ENCODE data around the gene ULK3.
A peak's percentile ranks its signal among the peaks of the same experiment; 100 is the strongest.
"Not testable (repeated sequence)": the region's sequence is repeated elsewhere in the genome, so short reads cannot be mapped to it uniquely, and the experiment has no call there.

Gene ULK3, protein sequence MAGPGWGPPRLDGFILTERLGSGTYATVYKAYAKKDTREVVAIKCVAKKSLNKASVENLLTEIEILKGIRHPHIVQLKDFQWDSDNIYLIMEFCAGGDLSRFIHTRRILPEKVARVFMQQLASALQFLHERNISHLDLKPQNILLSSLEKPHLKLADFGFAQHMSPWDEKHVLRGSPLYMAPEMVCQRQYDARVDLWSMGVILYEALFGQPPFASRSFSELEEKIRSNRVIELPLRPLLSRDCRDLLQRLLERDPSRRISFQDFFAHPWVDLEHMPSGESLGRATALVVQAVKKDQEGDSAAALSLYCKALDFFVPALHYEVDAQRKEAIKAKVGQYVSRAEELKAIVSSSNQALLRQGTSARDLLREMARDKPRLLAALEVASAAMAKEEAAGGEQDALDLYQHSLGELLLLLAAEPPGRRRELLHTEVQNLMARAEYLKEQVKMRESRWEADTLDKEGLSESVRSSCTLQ

DNA sequence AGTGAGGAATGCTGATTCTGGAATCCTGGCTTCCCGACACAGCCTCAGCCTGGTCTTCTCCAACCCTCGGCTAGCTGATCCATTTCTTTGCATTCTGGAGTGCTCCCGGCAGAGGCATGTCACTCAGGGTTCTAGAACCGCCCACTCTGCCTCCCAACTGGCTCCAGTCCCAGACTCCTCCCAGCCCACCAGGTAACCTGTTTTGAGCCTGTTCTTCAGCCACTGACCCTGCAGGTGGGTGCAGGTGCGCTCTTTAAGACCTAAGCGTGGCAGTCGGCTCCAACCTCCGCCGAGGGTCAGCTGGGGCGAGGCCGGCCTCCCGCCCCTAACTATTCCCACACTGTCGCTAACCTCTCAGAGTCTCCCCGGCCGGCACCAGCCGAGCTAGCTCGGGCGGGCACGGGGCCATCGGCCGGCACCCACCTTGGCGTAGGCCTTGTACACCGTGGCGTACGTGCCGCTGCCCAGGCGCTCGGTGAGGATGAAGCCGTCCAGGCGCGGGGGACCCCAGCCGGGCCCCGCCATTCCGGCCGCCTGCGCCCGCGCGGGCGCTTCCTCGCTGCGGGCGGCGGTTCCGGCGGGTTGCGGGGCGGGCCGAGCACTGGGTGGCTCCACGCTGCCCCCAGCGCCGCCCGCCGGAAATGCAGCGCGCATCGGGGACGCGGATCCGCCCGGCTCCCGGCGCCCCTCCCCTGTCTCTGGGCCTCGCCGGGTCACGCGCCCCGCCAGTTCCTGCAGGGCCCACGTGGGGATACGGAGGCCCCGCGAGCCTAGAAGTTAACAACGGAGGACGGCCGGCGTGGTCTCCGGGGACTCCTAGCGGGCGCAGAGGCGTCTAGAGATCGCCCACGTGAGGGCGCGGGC is at the start of gene ULK3:
TSS of gene ULK3 (minus strand) at position 576 of the 864 bp plus-strand sequence. CDS start at position 525, 51 bp downstream.
- peak; percentile 91 to 92 for DNase-seq

DNA sequence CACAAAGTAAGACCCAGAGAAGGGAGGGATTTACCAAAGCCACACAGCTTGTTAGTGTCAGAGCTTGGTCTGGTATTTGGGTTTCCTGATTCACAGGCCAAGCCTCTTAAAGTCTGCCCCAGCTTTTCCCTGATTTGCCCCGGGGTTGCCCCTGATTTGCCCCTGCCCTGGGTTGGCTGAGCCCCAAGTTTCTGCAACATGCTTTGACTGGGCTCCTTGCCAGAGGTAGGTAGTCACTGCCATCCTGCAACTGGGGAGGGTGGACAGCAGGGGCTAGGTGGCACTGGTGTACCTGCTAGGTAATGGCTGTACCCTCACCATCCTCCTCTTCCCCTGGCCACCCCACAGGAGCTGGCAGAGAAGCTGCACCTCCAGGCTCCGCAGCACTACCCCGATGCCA is 49.4 kb upstream of the ULK3 start:
- DNase-seq: no peak

DNA sequence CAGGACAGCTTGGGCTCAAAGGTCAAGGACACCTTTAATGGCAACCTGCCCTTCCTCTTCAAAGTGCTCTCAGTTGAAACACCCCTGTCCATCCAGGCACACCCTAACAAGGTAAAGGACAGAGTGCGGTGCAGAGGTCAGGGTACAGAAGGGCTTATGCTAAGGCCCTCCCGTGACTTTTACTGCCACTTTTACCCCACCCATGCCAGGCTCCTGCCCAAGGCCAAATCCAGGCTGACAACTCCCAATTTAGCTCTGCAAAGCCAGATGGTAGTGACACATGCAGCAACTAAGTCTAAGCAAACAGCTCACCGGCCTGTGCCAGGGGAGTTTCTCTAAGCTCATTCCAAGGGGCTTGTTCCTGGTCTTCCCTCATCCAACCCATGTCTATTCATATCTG is 48.5 kb upstream of the ULK3 start:
- DNase-seq: no peak

DNA sequence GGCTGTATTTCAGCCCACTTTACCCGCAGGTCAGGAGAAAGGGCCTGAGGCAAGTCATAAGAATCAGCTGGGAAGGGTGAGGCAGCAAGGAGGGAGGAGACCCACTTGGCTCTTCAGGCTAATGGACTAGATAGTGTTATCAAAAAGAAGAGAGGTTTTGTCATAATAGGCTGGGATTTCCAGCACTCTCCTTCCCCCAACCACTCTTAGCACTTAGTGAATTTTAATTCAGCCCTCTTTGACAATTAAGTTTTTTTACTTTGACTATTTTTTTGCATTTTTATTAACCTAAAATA is 47.7 kb upstream of the ULK3 start:
- DNase-seq: no peak

DNA sequence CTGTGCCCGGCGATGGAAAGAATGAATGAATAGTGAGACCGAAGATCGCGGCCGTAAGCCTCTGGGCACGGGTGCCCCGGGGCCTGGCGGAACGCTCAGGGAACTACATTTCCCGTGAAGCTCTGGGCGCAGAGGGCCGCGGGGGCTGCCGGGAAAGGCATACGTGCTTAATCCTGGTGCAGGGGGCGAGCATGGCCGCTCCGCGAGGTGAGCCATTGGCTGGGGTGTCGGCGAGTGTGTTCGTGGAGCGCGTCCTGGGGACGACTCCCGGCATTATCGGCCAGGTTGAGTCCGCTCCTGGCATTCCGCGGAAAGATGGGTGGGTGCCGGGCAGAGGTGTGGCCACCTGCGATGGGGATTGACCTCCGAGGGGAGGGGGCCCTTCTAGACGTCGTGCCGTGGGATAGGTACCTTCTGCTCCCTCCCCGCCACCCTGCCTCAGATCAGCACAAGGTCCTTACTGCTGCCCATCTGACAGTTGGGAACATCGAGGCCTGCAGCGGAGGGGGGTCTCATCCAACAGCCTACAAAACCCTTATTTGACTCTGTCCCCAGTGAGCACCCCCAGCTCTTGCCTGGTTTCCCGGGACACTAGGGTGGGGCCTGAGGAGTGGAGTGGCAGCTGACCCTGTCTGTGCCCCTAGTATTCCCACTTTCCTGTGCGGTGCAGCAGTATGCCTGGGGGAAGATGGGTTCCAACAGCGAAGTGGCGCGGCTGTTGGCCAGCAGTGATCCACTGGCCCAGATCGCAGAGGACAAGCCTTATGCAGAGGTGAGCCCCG is 47.1 kb upstream of the ULK3 start, which contains the start of gene MPI:
TSS of gene MPI (plus strand) at position 160 of the 782 bp plus-strand sequence. CDS start at position 192, 32 bp downstream.
- DNase-seq: peak; percentile 84 to 87

DNA sequence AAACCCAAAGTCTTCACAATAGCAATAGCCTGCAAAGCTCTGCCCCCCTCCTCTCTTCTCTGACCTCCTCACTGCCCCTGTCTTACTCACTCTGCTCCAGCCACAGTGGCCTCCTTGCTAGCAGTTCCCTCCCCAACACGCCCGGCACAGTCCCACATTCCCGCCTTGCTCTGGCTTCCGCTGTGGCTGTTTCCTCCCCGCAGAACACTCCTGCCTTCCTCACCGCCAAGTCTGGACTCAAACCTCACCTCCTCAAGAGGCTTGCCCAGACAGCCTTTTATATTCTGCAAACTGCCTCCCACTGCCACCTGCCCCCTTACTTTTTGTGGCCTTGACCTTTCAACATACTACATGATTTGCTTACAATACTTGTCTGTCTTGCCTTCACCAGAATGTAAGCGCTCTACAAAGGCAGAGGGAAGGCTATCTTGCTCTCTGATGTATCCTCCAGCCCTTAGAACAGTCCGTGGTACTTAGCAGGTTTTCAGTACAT is 46.5 kb upstream of the ULK3 start:
- DNase-seq: no peak

DNA sequence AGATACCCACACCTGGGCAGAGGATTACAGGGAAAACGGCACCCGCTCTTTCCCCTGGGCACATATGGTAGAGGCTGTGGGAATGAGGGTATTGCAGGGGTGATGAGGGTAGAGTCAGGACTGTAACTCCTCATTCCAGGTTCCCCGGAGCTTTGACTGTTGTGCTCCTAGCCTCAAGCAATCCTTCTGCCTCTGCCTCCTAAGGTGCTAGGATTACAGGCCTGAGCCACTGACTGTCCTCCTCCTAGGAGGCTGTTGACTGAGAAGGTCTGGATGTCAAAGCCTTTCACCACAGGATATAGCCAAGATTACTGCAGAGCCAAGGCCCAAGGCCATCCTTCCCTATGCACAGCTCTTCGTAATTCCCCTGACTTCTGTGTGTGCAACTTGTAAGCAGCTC is 45.8 kb upstream of the ULK3 start:
- DNase-seq: no peak

DNA sequence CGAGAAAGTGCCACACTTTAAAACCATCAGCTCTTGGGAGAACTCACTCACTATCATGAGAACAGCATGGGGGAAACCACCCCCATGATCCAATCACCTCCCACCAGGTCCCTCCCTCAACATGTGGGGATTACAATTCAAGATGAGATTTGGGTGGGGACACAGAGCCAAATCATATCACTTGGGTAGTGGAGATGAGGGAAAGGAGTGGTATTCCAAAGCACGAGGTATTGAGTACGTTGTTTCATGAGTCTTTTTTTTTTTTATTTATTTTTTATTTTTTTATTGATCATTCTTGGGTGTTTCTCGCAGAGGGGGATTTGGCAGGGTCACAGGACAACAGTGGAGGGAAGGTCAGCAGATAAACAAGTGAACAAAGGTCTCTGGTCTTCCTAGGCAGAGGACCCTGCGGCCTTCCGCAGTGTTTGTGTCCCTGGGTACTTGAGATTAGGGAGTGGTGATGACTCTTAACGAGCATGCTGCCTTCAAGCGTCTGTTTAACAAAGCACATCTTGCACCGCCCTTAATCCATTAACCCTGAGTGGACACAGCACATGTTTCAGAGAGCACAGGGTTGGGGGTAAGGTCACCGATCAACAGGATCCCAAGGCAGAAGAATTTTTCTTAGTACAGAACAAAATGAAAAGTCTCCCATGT is 44.7 kb upstream of the ULK3 start:
- DNase-seq: not testable (repeated sequence)

DNA sequence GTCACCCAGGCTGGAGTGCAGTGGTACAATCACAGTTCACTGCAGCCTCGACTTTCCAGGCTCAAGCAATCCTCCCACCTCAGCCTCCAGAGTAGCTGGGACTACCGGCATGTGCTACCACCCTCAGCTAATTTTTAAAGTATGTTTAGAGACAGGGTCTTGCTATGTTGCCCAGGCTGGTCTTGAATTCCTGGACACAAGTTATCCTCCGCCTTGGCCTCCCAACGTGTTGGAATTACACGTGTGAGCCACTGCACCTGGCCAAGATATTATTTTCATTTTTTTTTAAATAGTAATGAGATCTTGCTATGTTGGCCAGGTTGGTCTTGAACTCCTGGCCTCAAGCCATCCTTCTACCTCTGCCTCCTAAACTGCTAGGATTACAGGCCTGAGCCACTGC is 42.5 kb upstream of the ULK3 start:
- DNase-seq: no peak

DNA sequence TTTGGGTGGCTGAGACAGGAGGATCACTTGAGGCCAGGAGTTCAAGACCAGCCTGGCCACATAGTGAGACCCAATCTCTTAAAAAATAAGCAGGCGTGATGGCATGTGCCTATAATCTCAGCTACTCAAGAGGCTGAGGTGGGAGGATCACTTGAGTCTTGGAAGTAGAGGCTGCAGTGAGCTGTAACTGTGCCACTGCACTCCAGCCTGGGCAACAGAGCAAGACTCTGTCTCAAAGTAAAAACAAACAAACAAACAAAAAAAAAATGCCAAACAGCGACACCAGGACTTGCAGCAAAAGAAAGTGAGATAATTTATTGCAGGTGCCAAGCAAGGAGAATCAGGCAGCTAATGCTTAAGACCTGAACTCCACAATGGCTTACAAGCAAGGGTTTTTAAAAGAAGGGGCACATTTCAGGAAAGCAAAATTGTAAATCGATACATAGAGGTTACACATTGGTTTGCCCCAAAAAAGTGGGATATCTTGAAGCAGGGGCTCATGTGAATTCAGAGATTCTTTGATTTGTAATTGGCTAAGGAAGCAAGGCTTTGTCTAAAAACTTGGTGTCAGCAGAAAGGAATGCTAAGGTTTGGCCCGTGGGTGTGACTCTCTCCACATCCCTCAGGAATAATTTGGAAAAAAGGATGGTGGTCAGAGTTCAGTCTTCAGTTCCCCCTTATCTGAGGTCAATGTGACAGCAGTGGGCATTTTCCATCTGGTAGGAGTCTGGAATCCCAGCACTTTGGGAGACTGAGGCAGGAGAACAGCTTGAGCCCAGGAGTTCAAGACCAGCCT is 41.7 kb upstream of the ULK3 start:
- no peak for DNase-seq

DNA sequence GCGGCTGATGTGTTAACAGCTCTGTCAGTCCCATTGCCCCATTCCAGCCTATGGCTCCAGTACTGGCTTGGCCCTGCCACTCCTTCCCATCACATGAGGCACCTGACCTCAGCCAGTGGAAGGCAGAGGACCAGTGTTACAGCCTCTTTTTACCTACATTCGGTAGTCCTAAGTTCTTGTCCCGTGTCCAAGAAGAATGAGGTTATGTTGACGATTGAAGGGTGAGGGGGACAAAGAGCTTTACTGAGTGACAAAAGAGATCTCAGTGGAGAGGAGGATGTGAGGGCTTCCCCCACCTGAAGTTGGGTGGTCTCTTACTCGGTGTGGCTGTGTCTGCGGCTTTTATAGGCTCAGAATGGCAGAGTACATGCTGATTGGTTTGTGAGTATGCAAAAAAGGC is 39.6 kb upstream of the ULK3 start:
- no peak for DNase-seq

DNA sequence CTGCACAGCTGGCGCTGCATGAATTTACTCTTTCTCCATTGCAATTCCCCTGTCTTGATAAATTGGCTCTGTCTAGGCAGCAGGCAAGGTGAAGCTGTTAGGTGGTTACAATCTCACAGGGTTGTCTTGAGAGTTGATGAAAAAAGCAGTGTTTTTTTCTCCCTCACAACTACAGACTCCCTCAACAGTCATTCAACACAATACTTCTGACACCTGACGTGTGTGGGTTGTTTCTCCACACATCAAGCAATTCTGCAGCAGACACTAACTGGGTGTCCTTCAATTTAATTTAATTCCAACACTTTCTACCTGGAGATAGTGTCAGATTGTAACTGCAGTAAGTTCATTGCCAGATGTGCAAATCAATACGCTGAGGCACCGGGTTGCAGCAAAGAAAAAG is 35.3 kb upstream of the ULK3 start:
- DNase-seq: no peak

DNA sequence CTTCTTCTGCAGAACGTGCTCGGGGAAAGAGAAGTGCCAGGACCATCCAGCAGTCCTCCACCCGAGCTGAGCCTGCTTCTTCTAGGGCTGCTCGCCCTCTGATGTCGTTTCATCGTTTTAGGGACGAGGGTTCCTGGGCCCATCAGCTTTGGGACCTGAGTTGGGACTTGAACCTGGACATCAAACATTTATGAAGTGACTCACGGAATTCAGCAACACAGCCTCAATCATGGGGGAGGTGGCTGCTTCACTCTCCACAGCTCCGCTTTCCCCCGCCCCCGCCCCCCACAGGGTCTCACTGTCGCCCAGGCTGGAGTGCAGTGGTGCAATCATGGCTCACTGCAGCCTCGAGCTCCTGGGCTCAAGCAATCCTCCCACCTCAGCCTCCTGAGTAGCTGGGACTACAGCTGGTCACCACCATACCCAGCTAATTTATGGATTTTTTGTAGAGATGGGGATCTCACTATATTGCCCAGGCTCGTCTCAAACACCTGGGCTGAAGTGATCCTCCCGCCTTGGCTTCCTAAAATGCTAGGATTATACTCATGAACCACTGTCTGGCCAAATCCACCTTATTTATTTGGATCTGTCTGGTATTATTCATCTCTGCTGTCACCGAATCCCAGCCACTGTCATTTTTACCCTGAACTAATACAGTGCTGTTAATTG is 30.9 kb upstream of the ULK3 start:
- DNase-seq: peak in 1 of 2 donors; percentile 20

DNA sequence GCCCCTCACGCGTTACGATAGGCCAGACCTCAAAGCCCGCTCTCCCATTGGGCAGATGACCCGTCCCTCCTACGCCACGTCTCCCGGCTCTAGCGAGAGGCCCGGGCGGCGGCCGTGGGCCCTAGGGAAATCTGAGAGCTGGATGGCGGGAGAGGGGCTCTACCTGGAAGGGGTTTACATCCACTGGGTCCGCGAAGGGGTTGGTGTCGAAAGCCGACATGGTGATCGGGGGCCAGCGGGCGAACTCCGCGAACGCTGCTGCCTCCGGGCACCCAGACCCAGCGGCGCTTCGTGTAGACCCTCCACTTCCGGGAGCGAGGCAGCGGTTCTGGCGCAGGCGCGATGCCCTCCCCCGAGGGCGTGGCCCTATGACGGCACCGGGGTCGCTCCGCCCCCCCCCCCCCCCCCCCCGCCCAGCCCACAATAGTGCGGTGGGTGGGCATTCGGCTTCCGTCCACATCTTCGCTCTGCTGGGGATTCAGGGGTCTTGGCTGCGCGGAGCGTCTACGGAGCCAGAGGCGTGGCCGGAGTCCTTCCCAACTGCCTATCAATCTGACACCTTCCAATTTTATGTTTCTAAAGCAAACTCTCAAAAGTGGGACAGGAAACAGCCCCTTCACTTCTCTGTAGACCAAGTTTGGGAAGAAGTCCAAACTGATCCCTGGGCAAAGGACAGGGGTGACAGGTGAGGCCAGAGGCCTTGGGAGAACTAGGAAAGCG is 30.2 kb upstream of the ULK3 start, which contains the start of gene SCAMP2:
TSS of gene SCAMP2 (minus strand) at position 330 of the 720 bp plus-strand sequence. CDS start at position 220, 110 bp downstream.
- DNase-seq: peak; percentile 92 to 93

DNA sequence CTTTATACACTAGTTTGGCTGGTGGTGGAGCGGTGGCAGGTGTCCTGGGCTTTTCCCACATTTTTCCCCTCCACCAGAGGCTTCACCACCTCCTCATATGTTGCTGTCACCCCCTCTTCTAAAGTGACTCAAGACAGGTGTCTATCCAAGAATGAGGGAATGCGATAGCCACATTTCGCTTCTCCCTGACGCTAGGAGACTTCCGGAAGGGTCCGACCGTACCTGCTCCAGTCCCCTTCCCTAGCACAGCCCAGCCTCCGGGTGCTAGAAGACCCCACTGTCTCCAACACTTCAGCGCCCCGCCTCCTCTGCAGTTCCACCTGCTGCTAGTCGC is 29.7 kb upstream of the ULK3 start:
- no peak for DNase-seq

DNA sequence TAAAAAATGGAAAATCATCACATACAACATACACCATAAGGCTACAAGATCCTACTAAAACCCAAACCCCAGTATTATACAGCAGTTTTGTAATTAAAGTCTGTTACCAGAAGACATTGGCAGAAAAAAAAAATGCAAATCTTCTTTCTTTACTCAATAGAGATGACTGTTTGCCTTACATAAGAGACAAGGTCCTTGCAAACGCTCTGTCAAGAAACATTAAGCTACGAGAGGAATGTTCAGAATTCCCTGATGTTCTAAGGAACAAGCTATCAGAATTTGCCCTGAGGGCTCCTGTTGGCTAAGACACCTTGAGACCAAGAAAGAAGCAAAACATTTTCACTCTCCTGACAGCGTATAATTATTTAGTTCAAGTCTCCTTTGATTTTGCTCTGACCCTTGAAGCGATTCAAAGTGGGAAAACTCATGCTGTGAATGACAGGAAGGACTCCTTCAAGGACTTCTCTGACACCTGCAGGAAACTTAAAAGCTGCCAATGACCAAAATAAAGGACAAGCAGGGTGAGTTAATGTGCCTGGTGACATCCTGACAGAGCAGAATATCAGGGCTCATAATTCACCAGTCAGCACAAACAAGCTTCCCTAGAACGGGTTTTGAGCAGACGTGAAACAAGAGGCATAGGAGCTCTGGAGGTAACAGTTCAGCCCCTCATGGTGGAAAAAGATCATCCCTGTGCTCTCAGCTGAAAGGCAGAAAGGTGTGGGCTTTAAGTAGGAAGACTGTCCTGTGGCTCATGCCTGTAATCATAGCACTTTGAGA is 27.7 kb upstream of the ULK3 start:
- no peak for DNase-seq

DNA sequence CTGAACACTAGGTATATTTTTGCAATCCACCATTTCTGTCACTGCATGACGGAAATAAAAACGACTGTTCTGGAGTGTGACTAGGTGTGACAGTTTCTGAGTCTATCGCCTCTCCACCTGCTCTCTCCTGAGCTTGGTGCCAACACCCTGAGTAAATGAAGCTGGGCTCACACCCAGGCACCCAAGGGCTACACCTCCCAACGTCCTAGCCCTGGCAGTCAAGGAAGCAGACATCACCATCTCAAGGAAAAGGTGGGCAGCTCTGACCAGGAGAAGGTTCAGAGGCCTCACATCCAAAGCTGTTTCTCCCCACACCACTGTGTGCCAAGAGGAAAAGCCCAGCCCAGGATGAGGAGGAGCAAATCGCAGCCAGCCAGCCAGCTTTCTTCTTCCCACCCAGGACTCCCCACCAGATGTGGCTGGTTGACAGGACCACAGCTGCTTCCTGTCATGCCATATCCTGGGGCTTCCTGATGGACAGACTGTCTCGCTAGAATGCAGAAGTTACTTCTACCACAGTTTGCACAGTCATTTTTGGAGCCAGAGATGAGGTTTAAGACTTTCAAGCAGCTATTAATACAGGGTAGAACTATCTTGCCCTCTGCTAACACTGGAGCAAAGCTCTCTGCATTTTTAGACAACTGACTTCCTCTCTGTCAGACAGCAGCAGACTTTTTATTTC is 26.9 kb upstream of the ULK3 start:
- DNase-seq: peak; percentile 45 to 57

DNA sequence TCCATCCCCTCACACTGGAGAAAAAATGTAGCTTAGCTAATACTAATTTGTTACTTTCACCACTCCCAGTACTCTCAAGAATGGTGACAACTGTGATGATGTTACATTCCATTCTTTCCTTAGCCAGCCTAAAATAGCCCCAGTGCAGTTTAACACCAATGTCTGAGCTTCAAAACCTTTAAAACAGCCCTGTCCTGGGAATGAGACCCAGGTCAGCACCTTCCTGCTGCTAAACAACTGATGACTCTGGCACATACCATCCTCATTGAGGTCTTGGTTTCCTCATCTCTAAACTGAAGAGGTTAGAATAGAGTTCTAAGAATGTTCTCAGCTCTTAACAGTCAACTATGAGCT is 26.4 kb upstream of the ULK3 start:
- no peak for DNase-seq

DNA sequence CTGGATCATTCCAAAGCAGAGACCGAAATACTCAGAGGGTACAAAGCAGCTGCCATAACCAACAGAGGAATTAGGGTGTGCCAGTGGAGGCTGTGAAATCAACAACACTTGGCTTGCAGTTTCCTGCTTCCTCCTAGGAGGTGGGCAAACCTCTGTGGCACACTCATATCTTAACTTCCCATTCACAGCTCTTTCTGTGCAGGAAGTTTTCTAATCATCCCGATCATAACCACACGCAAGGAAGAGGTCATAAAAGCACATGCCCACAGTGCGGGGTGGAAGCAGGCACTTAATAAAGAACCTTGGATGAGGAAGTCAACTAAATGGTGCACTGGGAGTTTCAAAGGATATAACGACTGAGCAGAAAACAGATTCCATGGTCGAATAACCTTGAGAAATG is 25.1 kb upstream of the ULK3 start:
- peak in 1 of 2 donors; percentile 28 for DNase-seq

Measured in CD4-positive, alpha-beta T cell treated with Interleukin-4 for 1 hour (primary cell).